GM12874 (cell line): ENCODE measurements around the gene TRPV4.

Experiments used
- TF ChIP-seq, protein P1 (sequence below): IDR thresholded peaks from 2 replicates; pipeline ENCODE4 v1.5.1; 2011; ENCODE audit warnings: low read depth, mild to moderate bottlenecking, control low read depth, low read length, moderate library complexity; ENCODE audit not compliant: insufficient read depth

Gene TRPV4

DNA sequence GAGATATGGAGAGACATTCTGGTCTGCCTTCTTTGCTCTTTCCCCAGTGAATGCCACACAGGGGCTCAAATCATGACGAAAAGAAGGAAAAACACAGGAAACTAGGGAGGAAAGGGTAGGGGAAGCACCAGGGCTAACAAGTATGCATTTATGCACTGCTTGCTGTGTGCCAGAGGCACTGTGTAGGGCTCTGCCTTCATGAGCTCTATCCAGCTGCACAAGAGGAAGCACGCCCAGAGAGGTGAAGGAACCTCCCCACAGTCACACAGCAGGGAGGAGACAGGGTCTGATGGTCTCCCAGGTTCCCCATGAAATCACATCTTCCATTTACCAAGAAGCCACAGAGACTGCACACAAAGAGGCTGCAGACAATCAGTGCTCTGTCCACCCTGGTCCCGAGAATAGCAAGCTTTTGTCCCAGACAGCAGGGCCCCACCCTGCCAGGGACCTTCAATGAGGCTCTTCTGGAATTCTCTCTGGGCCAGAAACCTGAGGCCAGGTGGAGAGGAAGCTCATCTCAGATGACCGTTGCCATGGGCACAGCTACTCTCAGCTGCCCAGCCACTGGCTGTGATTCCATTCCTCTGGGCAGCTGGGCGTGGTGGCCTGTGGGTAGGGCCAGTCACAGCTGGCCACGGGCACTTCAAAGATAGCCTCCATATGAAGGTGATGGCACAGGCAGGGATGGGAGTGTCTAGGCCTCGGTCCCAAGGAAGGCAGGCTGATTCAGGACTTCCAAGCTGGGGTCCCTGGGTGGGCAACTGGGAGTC, 7.3 kb upstream of the TRPV4 start:
- TF ChIP-seq, protein P1, sequence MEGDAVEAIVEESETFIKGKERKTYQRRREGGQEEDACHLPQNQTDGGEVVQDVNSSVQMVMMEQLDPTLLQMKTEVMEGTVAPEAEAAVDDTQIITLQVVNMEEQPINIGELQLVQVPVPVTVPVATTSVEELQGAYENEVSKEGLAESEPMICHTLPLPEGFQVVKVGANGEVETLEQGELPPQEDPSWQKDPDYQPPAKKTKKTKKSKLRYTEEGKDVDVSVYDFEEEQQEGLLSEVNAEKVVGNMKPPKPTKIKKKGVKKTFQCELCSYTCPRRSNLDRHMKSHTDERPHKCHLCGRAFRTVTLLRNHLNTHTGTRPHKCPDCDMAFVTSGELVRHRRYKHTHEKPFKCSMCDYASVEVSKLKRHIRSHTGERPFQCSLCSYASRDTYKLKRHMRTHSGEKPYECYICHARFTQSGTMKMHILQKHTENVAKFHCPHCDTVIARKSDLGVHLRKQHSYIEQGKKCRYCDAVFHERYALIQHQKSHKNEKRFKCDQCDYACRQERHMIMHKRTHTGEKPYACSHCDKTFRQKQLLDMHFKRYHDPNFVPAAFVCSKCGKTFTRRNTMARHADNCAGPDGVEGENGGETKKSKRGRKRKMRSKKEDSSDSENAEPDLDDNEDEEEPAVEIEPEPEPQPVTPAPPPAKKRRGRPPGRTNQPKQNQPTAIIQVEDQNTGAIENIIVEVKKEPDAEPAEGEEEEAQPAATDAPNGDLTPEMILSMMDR = no peak

DNA sequence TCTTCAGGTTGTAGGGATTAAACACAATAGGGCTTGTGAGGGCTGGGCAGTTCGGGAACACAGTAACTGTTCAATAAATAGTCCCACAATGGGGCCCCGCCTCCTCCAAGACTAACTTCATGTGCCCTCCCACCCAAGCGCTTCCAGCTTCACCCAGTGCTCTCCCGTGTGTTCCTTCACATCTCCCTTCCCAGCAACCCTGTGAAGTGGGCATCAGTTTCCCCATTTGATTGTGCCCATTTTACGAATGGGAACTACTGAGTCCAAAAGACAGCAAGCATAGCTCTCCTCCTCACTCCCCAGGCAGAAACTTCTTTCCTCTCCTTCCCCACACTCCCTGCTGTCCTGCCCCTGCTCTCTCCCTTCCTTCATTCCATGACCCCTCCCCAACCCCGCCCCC, 6.2 kb upstream of the TRPV4 start:
- TF ChIP-seq, protein P1 = no peak

DNA sequence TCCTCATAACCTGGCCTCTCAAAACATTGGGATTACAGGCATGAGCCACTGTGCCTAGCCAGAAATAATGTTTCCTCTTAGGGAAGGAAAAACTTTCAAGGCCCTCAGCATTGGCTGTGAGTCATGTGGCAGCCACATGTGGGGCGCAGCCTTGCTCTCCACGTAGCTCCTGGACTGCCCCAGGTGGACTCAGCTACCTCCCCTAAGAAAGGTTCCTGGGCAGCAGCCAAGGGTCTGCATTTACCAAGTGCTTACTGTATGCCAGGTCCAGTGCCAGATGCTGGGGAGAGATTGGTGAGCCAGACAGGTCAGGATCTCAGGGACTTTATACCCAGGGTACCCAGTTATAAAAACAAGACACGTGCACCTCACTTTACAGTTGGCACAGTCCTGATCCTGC, 3.7 kb upstream of the TRPV4 start:
- TF ChIP-seq, protein P1 = no peak

DNA sequence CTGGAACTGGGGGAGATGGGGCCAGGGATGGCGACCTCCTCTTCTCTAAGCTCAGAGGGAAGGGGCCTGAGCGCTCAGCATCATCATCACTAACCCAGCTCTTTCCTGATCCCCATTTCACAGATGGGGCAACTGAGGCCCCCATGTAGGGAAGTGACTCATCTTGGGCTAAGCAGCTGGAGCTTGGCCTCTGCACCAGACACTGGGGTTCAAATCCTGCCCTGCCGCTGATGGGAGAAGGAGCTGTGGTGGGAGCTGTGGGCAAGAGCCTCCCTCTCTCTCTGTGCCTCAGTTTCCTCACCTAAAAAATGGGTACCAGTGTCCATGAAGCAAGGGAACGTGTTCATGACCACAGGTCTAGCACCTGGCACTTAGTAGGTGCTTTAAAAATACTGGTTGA, 2.6 kb upstream of the TRPV4 start:
- TF ChIP-seq, protein P1 = no peak

DNA sequence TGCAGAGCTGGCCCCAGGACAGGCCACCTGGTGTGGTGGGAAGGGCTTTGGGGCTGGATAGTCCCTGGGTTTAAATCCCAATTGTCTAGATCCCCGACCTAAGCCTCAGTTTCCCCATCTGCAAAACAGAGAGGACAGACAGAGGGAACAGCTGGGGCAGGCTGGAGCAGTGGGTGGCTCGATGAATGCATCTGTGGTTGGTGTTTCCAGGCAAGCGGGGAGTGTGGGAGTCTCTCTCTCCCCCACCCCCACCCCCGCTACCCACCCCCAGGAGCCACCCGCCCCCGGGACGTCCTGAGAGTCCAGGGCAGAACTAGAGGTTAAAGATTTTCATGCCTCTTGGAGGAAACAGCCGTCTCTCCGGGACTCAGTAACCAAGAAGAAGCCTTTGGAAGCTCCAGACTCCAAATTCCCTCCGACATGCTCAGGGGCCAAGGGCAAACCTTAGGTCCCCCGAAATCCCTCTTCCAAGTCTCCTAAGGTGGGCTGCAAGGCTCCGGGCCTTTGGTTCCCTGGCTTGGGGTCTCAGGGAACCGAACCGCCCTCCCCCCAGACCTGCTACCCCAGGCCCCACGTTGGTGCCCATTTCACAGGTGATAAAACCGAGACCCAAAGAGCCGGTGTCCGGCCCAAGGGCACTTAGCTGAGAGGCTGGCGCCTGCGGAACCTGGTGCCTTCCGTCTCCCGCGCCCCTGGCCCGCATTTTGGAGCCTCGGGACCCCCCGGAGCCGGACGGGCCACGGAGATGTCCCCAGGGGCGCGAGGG, 474 bp downstream of the TRPV4 start:
- TF ChIP-seq, protein P1 = no peak

DNA sequence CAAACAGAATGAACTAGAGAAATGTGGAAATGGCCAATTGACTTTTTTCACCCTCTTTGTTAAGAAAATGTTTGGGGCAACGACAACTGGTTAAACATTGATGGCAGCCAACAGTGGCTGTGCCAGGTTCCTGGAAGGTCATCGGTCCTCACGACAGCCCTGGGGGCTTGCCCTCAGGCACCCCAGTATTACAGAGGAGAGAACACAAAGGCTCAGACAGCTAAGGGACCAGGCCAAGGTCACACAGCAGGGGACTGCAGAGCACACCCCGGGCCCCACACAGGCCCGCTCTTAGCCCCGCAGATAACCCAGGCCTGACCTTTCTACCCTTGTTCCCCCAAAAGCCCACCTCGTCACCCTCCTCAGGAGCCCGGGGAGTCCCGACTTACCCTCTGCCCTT, 1.3 kb downstream of the TRPV4 start:
- TF ChIP-seq, protein P1 = no peak

DNA sequence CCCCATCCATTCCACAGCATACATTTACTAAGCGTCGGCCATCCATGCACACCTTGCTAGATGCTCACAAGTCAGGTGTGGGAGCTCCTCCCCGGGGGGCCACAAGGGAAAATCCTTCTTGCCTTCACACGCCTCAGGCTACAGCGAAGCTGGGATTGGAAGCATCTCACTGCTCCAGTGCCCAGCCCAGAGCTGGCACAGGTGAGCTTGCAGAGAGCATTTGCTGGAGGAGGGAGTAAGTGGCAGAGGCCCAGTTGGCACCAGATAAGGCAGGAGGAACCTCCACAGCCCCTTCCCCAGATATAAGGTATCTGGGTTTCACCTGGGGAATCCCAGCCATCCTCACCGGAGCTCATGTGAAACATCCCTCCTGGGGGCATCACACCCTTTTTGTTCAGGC, 1.8 kb downstream of the TRPV4 start:
- TF ChIP-seq, protein P1 = no peak
